Effector memory CD4-positive, alpha-beta T cell (primary cell): ENCODE results near the gene OR2L3.
"Not testable (repeated sequence)": the region's sequence is repeated elsewhere in the genome, so short reads cannot be mapped to it uniquely, and the experiment has no call there.

Experiments
- DNase-seq, 3 donors: peaks; one replicate each; pipeline ENCODE4 v3.0.0-alpha.2; 2020
- H3K27ac ChIP-seq: 2 replicates; pipeline ENCODE4 v1.7.0; 2013; ENCODE audit warnings: mild to moderate bottlenecking, low read length, moderate library complexity; ENCODE audit not compliant: insufficient read depth, poor library complexity, severe bottlenecking
- H3K27me3 ChIP-seq: replicated peaks from 2 replicates; pipeline ENCODE4 v1.7.0; 2013; ENCODE audit warnings: mild to moderate bottlenecking, low read length; ENCODE audit not compliant: insufficient read depth, control insufficient read depth, poor library complexity, severe bottlenecking
- H3K36me3 ChIP-seq: 2 replicates; pipeline ENCODE4 v1.7.0; 2013; ENCODE audit warnings: mild to moderate bottlenecking, low read length, moderate library complexity; ENCODE audit not compliant: control insufficient read depth, insufficient read depth
- H3K4me1 ChIP-seq: 2 replicates; pipeline ENCODE4 v1.7.0; 2013; ENCODE audit warnings: low read length, mild to moderate bottlenecking; ENCODE audit not compliant: control insufficient read depth, insufficient read depth, poor library complexity, severe bottlenecking
- H3K4me3 ChIP-seq: 2 replicates; pipeline ENCODE4 v1.7.0; 2013; ENCODE audit warnings: low read length, low read depth, mild to moderate bottlenecking; ENCODE audit not compliant: insufficient read depth, poor library complexity, severe bottlenecking
- H3K9me3 ChIP-seq: 2 replicates; pipeline ENCODE4 v1.7.0; 2013; ENCODE audit warnings: mild to moderate bottlenecking, low read length, moderate library complexity; ENCODE audit not compliant: control insufficient read depth

Gene OR2L3

DNA sequence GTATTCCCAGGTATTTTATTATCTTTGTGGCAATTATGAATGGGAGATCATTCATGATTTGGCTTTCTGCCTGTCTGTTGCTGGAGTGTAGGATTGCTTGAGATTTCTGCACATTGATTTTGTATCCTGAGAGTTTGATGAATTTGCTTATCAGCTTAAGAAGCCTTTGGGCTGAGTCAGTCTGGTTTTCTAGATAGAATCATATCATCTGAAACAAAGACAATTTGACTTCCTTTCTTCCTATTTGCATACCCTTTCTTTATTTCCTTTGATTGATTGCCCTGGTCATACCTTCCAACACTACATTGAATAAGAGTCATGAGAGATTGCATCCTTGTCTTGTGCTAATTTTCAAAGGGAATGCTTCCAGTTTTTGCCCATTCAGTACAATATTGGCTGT lies 8.0 kb downstream of the OR2L3 start:
- Histone ChIP-seq H3K36me3 (no peaks in the 10 kb centered on the region), H3K27me3 (no peaks in the 10 kb centered on the region), H3K4me3 (no peak overlapping the region), H3K9me3 (no peaks in the 10 kb centered on the region), H3K27ac (no peak overlapping the region), H3K4me1 (no peaks in the 10 kb centered on the region)
- DNase-seq, result no peak

- no peaks in the 10 kb centered on the region for H3K27me3 ChIP-seq
- H3K9me3 ChIP-seq, result no peaks in the 10 kb centered on the region
- H3K4me3 ChIP-seq, result no peak overlapping the region
- no peak overlapping the region for H3K27ac ChIP-seq
- H3K4me1 ChIP-seq, result no peaks in the 10 kb centered on the region
- H3K36me3 ChIP-seq, result no peaks in the 10 kb centered on the region
- no peak for DNase-seq
Measured at GRCh38 chr1:248055261-248055660, 8.6 kb downstream of the OR2L3 start.

DNA sequence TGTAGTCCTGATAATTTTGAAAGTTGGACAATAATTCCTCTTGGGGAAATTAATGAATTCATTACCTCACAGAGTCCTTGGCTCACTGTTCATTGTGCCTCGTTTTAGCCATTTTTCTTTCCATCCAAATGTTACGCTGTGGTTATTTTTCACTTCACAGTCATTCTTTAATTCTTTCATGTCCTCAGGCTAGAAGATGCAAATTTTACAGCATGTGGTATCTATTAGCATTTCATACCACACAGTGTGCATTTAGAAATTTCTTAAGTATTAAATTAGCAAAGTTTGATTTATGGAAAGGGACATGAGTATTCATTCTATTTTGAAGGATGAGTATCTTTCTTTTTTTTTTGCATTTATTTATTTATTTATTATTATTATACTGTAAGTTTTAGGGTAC lies 18.4 kb downstream of the OR2L3 start:
- no peak overlapping the region for H3K4me3 ChIP-seq
- no peaks in the 10 kb centered on the region for H3K9me3 ChIP-seq
- no peaks in the 10 kb centered on the region for H3K36me3 ChIP-seq
- no peak overlapping the region for H3K27ac ChIP-seq
- no peaks in the 10 kb centered on the region for H3K4me1 ChIP-seq
- no peak for DNase-seq
- no peaks in the 10 kb centered on the region for H3K27me3 ChIP-seq

GRCh38 chr1:248065604-248066003 lies 19.0 kb downstream of the OR2L3 start:
- no peaks in the 10 kb centered on the region for H3K36me3 ChIP-seq

DNA sequence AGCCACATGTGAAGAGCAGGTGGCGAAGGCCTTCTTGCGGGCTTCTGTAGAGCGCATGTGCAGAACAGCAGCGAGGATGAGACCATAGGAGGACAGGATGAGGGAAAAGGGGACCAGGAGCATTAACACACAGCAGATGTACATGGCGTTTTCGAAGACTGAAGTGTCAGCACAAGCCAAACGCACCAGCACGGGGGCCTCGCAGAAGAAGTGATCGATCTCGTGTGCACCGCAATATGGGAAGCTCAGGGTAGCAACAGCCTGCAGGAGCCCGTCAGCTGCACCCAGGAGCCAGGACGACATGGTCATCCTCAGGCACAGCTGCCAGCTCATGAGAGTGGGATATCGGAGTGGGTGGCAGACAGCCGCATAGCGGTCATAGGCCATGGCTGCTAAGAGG lies 37.2 kb downstream of the OR2L3 start:
- H3K4me1 ChIP-seq, H3K4me3 ChIP-seq, H3K36me3 ChIP-seq, DNase-seq, H3K9me3 ChIP-seq, H3K27me3 ChIP-seq, H3K27ac ChIP-seq: not testable (repeated sequence)

More at GRCh38 chr1:248065604-248066003, 19.0 kb downstream of the OR2L3 start:
- no peak for DNase-seq
- Histone ChIP-seq H3K9me3 (no peaks in the 10 kb centered on the region), H3K4me1 (no peaks in the 10 kb centered on the region), H3K27ac (no peak overlapping the region), H3K27me3 (no peaks in the 10 kb centered on the region), H3K4me3 (no peak overlapping the region)

DNA sequence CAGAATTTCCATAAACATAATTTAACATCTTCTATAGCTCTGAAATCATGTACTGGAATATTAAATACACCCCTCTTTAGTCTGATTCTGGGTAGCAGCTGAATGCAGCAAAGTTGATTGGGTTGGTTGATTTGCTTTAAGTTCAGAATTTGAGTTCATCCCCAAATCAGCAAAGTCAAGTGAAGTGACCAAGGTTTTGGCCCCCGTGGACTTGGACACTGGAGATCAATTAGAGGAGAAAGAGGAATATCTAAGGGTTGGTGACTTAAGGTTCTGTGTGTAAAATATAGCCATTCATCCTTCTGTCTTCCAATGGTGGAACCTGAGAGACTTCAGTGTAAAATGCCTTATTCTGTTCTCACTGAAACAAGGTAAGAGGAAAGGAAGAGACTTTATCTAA lies 48.2 kb downstream of the OR2L3 start, which contains the start of gene OR2L13:
OR2L13 (plus strand) TSS at position 301 of the 400 bp plus-strand sequence. CDS start 4,192 bp downstream, outside the sequence.
- H3K4me1 ChIP-seq, result no peaks in the 10 kb centered on the region
- H3K27ac ChIP-seq, result no peak within 1 kb of the TSS
- no peaks in the 10 kb centered on the region for H3K27me3 ChIP-seq
- no peaks in the 10 kb centered on the region for H3K36me3 ChIP-seq
- no peak within 1 kb of the TSS for H3K4me3 ChIP-seq
- DNase-seq, result no peak
- H3K9me3 ChIP-seq, result no peaks in the 10 kb centered on the region

- no peaks in the 10 kb centered on the region for H3K36me3 ChIP-seq
- no peaks in the 10 kb centered on the region for H3K9me3 ChIP-seq
- no peak for DNase-seq
- H3K4me1 ChIP-seq, result no peaks in the 10 kb centered on the region
- no peaks in the 10 kb centered on the region for H3K27me3 ChIP-seq
- H3K27ac ChIP-seq, result no peak overlapping the region
- no peak overlapping the region for H3K4me3 ChIP-seq
Measured at GRCh38 chr1:248098529-248098928, 51.9 kb downstream of the OR2L3 start.

- Histone ChIP-seq H3K4me3 (no peak overlapping the region), H3K9me3 (no peaks in the 10 kb centered on the region), H3K27me3 (no peaks in the 10 kb centered on the region), H3K4me1 (no peaks in the 10 kb centered on the region), H3K36me3 (no peaks in the 10 kb centered on the region), H3K27ac (no peak overlapping the region)
- DNase-seq, result no peak
Measured at GRCh38 chr1:248102847-248103246, 56.2 kb downstream of the OR2L3 start.

DNA sequence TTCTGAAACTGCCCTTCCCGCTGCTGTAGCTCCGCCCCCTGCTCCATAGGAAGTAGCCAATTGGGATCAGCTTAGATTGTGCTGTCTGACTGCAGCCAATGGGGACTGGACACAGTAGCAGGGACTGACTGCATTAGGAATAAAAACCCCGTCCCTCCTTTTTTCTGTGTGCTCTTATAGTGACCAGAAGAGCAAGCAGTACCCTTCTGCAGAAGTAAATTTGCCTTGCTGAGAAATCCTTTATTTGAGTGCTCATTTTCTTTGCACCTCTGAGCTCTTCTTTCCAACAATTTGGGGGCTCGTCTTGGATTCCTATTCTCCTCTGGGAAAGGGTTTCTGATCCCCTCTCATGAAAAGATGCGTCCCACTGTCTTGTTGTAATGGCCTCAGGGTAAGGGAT lies 64.5 kb downstream of the OR2L3 start:
- H3K27me3 ChIP-seq, result no peaks in the 10 kb centered on the region
- H3K4me3 ChIP-seq, result no peak overlapping the region
- no peaks in the 10 kb centered on the region for H3K4me1 ChIP-seq
- no peaks in the 10 kb centered on the region for H3K36me3 ChIP-seq
- peaks cover 13% of the 10 kb centered on the region for H3K9me3 ChIP-seq
- DNase-seq, result no peak
- H3K27ac ChIP-seq, result no peak overlapping the region
